Nephron progenitor cell (in vitro differentiated cells): Measurements from ENCODE around the gene ATP11A.
"Not testable (repeated sequence)": the region's sequence is repeated elsewhere in the genome, so short reads cannot be mapped to it uniquely, and the experiment has no call there.

ENCODE experiments used
- DNase-seq: peaks from one replicate; pipeline ENCODE4 v3.0.0; 2021
- H3K27ac Mint-ChIP-seq: 2 replicates; pipeline ENCODE4 v1.8.0; 2021; ENCODE audit warnings: mild to moderate bottlenecking, moderate library complexity, mixed read lengths
- H3K27me3 Mint-ChIP-seq: 2 replicates; pipeline ENCODE4 v1.8.0; 2021; ENCODE audit warnings: mild to moderate bottlenecking, low read depth, mixed read lengths; ENCODE audit not compliant: poor library complexity
- H3K36me3 Mint-ChIP-seq: 2 replicates; pipeline ENCODE4 v1.8.0; 2021; ENCODE audit warnings: low read depth, mixed read lengths
- H3K4me1 Mint-ChIP-seq: 2 replicates; pipeline ENCODE4 v1.8.0; 2021; ENCODE audit warnings: mixed read lengths
- H3K4me3 Mint-ChIP-seq: 2 replicates; pipeline ENCODE4 v1.8.0; 2021; ENCODE audit warnings: mild to moderate bottlenecking, moderate library complexity, mixed read lengths
- H3K9me3 Mint-ChIP-seq: 2 replicates; pipeline ENCODE4 v1.8.0; 2021; ENCODE audit warnings: mild to moderate bottlenecking, moderate library complexity, mixed read lengths
- CTCF ChIP-seq: fragments of 200-600 bp; sonication (generic); IDR thresholded peaks from 2 replicates; pipeline ENCODE4 v1.5.0; 2021; ENCODE audit warnings: antibody characterized with exemption

ATP11A gene

DNA sequence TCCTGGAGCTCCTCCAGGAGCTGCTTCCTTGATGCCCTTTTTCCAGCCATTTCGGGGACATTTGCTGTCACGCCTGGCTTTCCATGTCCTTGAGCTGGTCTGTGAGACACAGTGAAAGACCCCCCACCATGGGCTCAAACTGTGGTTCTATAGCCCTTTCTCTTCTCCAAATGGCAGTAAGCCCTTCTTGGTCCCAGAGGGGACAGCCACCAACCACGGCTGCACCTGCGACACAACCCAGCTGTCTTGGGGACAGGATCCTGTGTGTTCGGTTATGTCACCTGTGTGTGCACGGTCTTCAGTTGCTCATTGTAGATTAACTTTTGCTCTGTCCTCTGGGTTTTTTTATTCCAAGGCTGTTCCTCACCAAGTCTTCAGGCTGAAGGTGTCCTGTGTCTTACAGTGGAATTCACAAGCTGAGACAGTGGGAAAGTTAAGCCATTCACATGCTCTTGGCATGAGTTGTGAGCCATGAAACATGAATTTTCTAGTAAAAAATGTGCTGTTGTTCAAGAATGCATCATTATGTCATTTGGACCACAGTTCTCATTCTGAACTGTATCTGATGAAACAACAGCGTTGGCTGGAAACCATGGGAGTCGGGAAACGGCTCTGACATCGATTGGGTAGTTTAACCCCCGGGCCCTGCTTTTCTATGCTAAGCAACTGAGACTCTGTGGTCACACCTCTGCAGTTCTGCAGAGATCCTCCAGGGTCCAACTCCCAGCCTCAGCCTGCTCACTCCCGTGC is 149.7 kb downstream of the ATP11A start:
- Mint-ChIP-seq H3K4me1 (peaks cover 31% of the 10 kb centered on the region), H3K27ac (no peak overlapping the region), H3K36me3 (peaks cover 58% of the 10 kb centered on the region), H3K27me3 (peaks cover 6% of the 10 kb centered on the region), H3K9me3 (no peaks in the 10 kb centered on the region), H3K4me3 (no peak overlapping the region)
- no peak for TF ChIP-seq CTCF
- no peak for DNase-seq

GRCh38 chr13:112840472-112841302 is 150.8 kb downstream of the ATP11A start:
- no peak overlapping the region for H3K4me3 Mint-ChIP-seq
- no peak for DNase-seq
- peaks cover 31% of the 10 kb centered on the region for H3K4me1 Mint-ChIP-seq
- H3K9me3 Mint-ChIP-seq, result no peaks in the 10 kb centered on the region
- peaks cover 6% of the 10 kb centered on the region for H3K27me3 Mint-ChIP-seq
- TF ChIP-seq CTCF, result no peak
- H3K27ac Mint-ChIP-seq, result no peak overlapping the region
- peaks cover 57% of the 10 kb centered on the region for H3K36me3 Mint-ChIP-seq

- H3K4me3 Mint-ChIP-seq, DNase-seq, H3K27me3 Mint-ChIP-seq, H3K9me3 Mint-ChIP-seq: not testable (repeated sequence)
- H3K27ac Mint-ChIP-seq, result peak overlapping the region; percentile 39
- H3K4me1 Mint-ChIP-seq, result peaks cover 31% of the 10 kb centered on the region
- peaks cover 57% of the 10 kb centered on the region for H3K36me3 Mint-ChIP-seq
Measured at GRCh38 chr13:112841303-112842015, 151.6 kb downstream of the ATP11A start.

GRCh38 chr13:112842343-112842856 is 152.6 kb downstream of the ATP11A start:
- peak; percentile 16 for DNase-seq
- H3K4me1 Mint-ChIP-seq, result peaks cover 28% of the 10 kb centered on the region
- TF ChIP-seq CTCF, result no peak
- peaks cover under 1% of the 10 kb centered on the region for H3K9me3 Mint-ChIP-seq
- H3K27me3 Mint-ChIP-seq, result peaks cover 3% of the 10 kb centered on the region
- peak overlapping the region; percentile 39 for H3K27ac Mint-ChIP-seq
- peaks cover 57% of the 10 kb centered on the region for H3K36me3 Mint-ChIP-seq
- no peak overlapping the region for H3K4me3 Mint-ChIP-seq

- H3K27me3 Mint-ChIP-seq, result peaks cover 2% of the 10 kb centered on the region
- peak overlapping the region; percentile 93 for H3K27ac Mint-ChIP-seq
- H3K4me1 Mint-ChIP-seq, result peaks cover 27% of the 10 kb centered on the region
- DNase-seq, result peak; percentile 15
- H3K36me3 Mint-ChIP-seq, result peaks cover 58% of the 10 kb centered on the region
- no peak for TF ChIP-seq CTCF
- H3K9me3 Mint-ChIP-seq, result peaks cover 6% of the 10 kb centered on the region
- H3K4me3 Mint-ChIP-seq, result no peak overlapping the region
Measured at GRCh38 chr13:112842931-112843391, 153.1 kb downstream of the ATP11A start.
